HepG2 (cell line): ENCODE results near the gene BCAS3. TPM values are rescaled to one million over a fixed set of nuclear protein-coding genes. Genes with fewer than 3 reads are reported as not detected.

Experiments
- ATAC-seq: fragments of 200-7000 bp; cut with Tn5 transposase; 3 replicates; pipeline ENCODE4 v1.9.1; 2020; ENCODE audit warnings: mild to moderate bottlenecking, moderate library complexity
- BruUV-seq: library from RNA; stranded (reverse); fragments of 400-500 nt; replicated peaks from 2 replicates; lab custom pipeline; 2021; lab: Mats Ljungman, UMichigan
- CTCF ChIA-PET: fragments of 300-600 bp; formaldehyde crosslinking; extraction: SDS; loops from one replicate; lab custom pipeline; 2021; ENCODE audit warnings: low total read pairs, inconsistent platforms, low intra/inter-chr PET ratio; lab: Yijun Ruan, JAX
- POLR2A ChIA-PET: fragments of 350-600 bp; sonication (Branson Sonifier 250); formaldehyde crosslinking; loops from one replicate; lab custom pipeline; 2020; ENCODE audit warnings: antibody characterized with exemption, inconsistent platforms; lab: Yijun Ruan, JAX
- DNase-seq: peaks from one replicate; pipeline ENCODE4 v3.0.0-alpha.2; 2015; ENCODE audit warnings: low spot score
- FAIRE-seq: peaks from 3 replicates; lab custom pipeline; 2011; peaks lifted over from hg19 to GRCh38; lab: Jason Lieb, UNC
- H2AFZ ChIP-seq: one replicate; pipeline ENCODE4 v1.6.1; 2011; ENCODE audit warnings: low read length, inconsistent platforms
- H3K27ac ChIP-seq: fragments of 300-600 bp; 3 replicates; pipeline ENCODE4 v1.8.0; 2011; ENCODE audit warnings: mixed run types, mild to moderate bottlenecking, mixed read lengths, low read length, inconsistent platforms; ENCODE audit not compliant: insufficient read depth; ENCODE audit errors: extremely low read length
- H3K27me3 ChIP-seq, 2 experiments: fragments of 200-600 bp in 1 of 2; 2 replicates in 1 of 2; 3 replicates in 1 of 2; pipeline versions ENCODE4 v1.6.0 to v1.8.0; 2011; ENCODE audit warnings: low read length in 2 of 2, mild to moderate bottlenecking in 2 of 2, moderate library complexity in 2 of 2, inconsistent platforms in 1 of 2; ENCODE audit not compliant: insufficient read depth in 2 of 2, control insufficient read depth in 1 of 2
- H3K36me3 ChIP-seq, 2 experiments: fragments of 200-600 bp in 1 of 2; replicated peaks in 1 of 2; 2 replicates in 1 of 2; 3 replicates in 1 of 2; pipeline versions ENCODE4 v1.5.1 to v1.8.0; 2011; ENCODE audit warnings: low read length in 2 of 2, inconsistent platforms in 1 of 2; ENCODE audit not compliant: insufficient read depth in 2 of 2, control insufficient read depth in 1 of 2
- H3K4me1 ChIP-seq: 2 replicates; pipeline ENCODE4 v1.5.1; 2012; ENCODE audit warnings: low read length, inconsistent platforms; ENCODE audit not compliant: insufficient read depth
- H3K4me2 ChIP-seq: 2 replicates; pipeline ENCODE4 v1.6.0; 2011; ENCODE audit warnings: low read depth, low read length, inconsistent platforms
- H3K4me3 ChIP-seq, 3 experiments: fragments of 200-600 bp in 1 of 3; sonication (generic), shearing (Covaris generic) in 1 of 3; replicated peaks in 1 of 3; 2 replicates each; pipeline ENCODE4 v1.5.1; 2011 to 2016; ENCODE audit warnings: low read length in 3 of 3, inconsistent platforms in 2 of 3, low read depth in 2 of 3, mild to moderate bottlenecking in 2 of 3, control low read depth in 1 of 3, mixed read lengths in 1 of 3; ENCODE audit not compliant: insufficient read depth in 1 of 3
- H3K79me2 ChIP-seq: one replicate; pipeline ENCODE4 v1.6.1; 2011; ENCODE audit warnings: low read length, inconsistent platforms; ENCODE audit not compliant: insufficient read depth
- H3K9ac ChIP-seq: 2 replicates; pipeline ENCODE4 v1.6.0; 2011; ENCODE audit warnings: mild to moderate bottlenecking, low read depth, low read length, inconsistent platforms; ENCODE audit not compliant: insufficient read depth
- H3K9me3 ChIP-seq: 2 replicates; pipeline ENCODE4 v1.5.1; 2012; ENCODE audit warnings: mild to moderate bottlenecking, low read length
- H4K20me1 ChIP-seq: 2 replicates; pipeline ENCODE4 v1.6.0; 2011; ENCODE audit warnings: inconsistent platforms, mild to moderate bottlenecking, low read length, moderate library complexity; ENCODE audit not compliant: insufficient read depth
- FLYWCH1 ChIP-seq: sonication (generic); formaldehyde crosslinking; IDR thresholded peaks from 2 replicates; pipeline ENCODE4 v1.8.1; 2023; ENCODE audit warnings: mild to moderate bottlenecking, missing genetic modification reagents
- MZF1 ChIP-seq: sonication (generic); formaldehyde crosslinking; IDR thresholded peaks from 2 replicates; pipeline ENCODE4 v1.8.1; 2023; ENCODE audit warnings: mild to moderate bottlenecking, missing genetic modification reagents, borderline replicate concordance
- NFIC ChIP-seq: IDR thresholded peaks from 2 replicates; pipeline ENCODE4 v1.6.1; 2012; ENCODE audit warnings: mild to moderate bottlenecking, low read length, inconsistent platforms
- SYNCRIP ChIP-seq: fragments of 200-400 bp; formaldehyde crosslinking; IDR thresholded peaks from 2 replicates; pipeline ENCODE4 v1.6.1; 2018; ENCODE audit warnings: mild to moderate bottlenecking, low read depth, low read length; ENCODE audit not compliant: insufficient read depth
- TOE1 ChIP-seq: sonication (generic); formaldehyde crosslinking; IDR thresholded peaks from 2 replicates; pipeline ENCODE4 v1.4.0; 2020; ENCODE audit warnings: mild to moderate bottlenecking, missing genetic modification reagents
- TRIM24 ChIP-seq: sonication (generic); formaldehyde crosslinking; IDR thresholded peaks from 2 replicates; pipeline ENCODE4 v1.8.0; 2022; ENCODE audit warnings: mild to moderate bottlenecking, missing genetic modification reagents
- ZNF747 ChIP-seq: sonication (generic); formaldehyde crosslinking; IDR thresholded peaks from 2 replicates; pipeline ENCODE4 v1.8.1; 2023; ENCODE audit warnings: missing genetic modification reagents, mild to moderate bottlenecking, borderline replicate concordance
- ZNF768 ChIP-seq: sonication (generic); formaldehyde crosslinking; IDR thresholded peaks from 2 replicates; pipeline ENCODE4 v1.4.0; 2020; ENCODE audit warnings: missing genetic modification reagents
- WGBS: methylation state at CpG from one replicate; pipeline ENCODE4 v1.1.6; 2017; ENCODE audit warnings: low lambda C conversion rate; 5-methylcytosine and 5-hydroxymethylcytosine counted together
- in situ Hi-C: cut with HindIII; loops from 2 replicates; pipeline ENCODE4 v1.10.0; 2017; ENCODE audit warnings: low pct_unique_long_range_greater_than_20kb; ENCODE audit not compliant: extremely low pct_ligation_motif_present
- intact Hi-C: fragments of 100-400 bp; cut with micrococcal nuclease; formaldehyde crosslinking; loops from one replicate; pipeline ENCODE4 v1.10.0; 2022; ENCODE audit not compliant: unreplicated experiment
- polyA plus RNA-seq, 8 experiments: library from polyadenylated mRNA; depleted of rRNA in 3 of 8; stranded (reverse) in 7 of 8; unstranded in 1 of 8; fragments of >200 nt; fragmentation: Illumina TruSeq in 4 of 8; extraction: Trizol in 4 of 8; gene quantifications; 2 replicates each; pipeline versions ENCODE4 v1.2.1 to v1.2.3, GENCODE V29; 2011 to 2016; ENCODE audit warnings: low read depth in 4 of 8, missing spikeins in 1 of 8, mixed read lengths in 1 of 8; ENCODE audit not compliant: insufficient read depth in 1 of 8
- total RNA-seq, 5 experiments: library from RNA; depleted of rRNA; stranded (reverse); fragments of >200 nt; fragmentation: Illumina TruSeq; extraction: Trizol; gene quantifications; 2 replicates each; pipeline ENCODE4 v1.2.3, GENCODE V29; 2016; ENCODE audit warnings: low read depth in 1 of 5
- TF ChIP-seq, protein P1 (sequence below): fragments of 450-650 bp; IDR thresholded peaks from 2 replicates; pipeline ENCODE4 v1.6.1; 2017
- TF ChIP-seq, protein P2 (sequence below): sonication (generic); formaldehyde crosslinking; IDR thresholded peaks from 2 replicates; pipeline ENCODE4 v1.5.0; 2020; ENCODE audit warnings: mild to moderate bottlenecking, missing genetic modification reagents, borderline replicate concordance
- TF ChIP-seq, protein P3 (sequence below): sonication (generic); formaldehyde crosslinking; IDR thresholded peaks from 2 replicates; pipeline ENCODE4 v1.5.1; 2020; ENCODE audit warnings: missing genetic modification reagents, mild to moderate bottlenecking, borderline replicate concordance
- TF ChIP-seq, protein P4 (sequence below): sonication (generic); formaldehyde crosslinking; IDR thresholded peaks from 2 replicates; pipeline ENCODE4 v1.8.0; 2022; ENCODE audit warnings: low read depth, missing genetic modification reagents
- TF ChIP-seq, protein P5 (sequence below): sonication (generic); formaldehyde crosslinking; IDR thresholded peaks from 2 replicates; pipeline ENCODE4 v1.8.1; 2022; ENCODE audit warnings: low read depth, mild to moderate bottlenecking, missing genetic modification reagents
- TF ChIP-seq, protein P6 (sequence below): sonication (generic); formaldehyde crosslinking; IDR thresholded peaks from 2 replicates; pipeline ENCODE4 v1.5.0; 2020; ENCODE audit warnings: missing genetic modification reagents, mild to moderate bottlenecking, borderline replicate concordance

BCAS3 gene
- total and polyA plus RNA-seq, 2 of the 13 experiments (the other 11 are each of a cell fraction or from before 2014, with no cell fraction given) = 10.7 to 11.2 TPM

DNA sequence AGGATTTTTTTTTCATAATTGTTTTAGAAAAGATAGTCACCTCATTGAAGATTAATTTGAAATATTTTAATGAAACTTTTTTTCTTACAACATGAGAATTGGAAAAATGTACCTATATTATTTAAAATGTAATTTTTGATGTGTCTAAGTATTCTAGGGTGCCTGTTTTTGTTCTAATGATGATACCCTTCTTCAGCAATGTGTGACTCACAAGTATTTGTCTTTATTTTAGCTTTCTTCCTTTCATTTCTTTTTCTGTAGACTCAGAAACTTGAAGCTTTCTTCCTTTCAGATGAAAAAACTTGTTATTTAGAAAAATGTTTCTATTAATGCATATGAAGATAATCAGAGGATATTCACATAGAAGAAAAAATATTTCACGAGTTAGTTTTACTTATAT, 231.8 kb downstream of the BCAS3 start:
- in situ Hi-C loops = no loop called here
- no peak overlapping the region for H3K4me2 ChIP-seq
- H3K36me3 ChIP-seq = no peaks in the 10 kb centered on the region
- H3K27me3 ChIP-seq = no peaks in the 10 kb centered on the region
- H4K20me1 ChIP-seq = no peaks in the 10 kb centered on the region
- H3K4me3 ChIP-seq = no peak overlapping the region
- H3K9me3 ChIP-seq = no peaks in the 10 kb centered on the region
- FAIRE-seq (no peak), ATAC-seq (no peak), DNase-seq (no peak)
- no peak overlapping the region for H3K9ac ChIP-seq
- no peaks in the 10 kb centered on the region for H3K4me1 ChIP-seq
- CTCF ChIA-PET = no interaction called here
- intact Hi-C loops = loop anchor here (10.0 kb wide), 1 partner anchor 185 kb away; no protein-coding TSS in a partner anchor
- no TSS peak for BruUV-seq
- H3K79me2 ChIP-seq = no peaks in the 10 kb centered on the region
- H3K27ac ChIP-seq = no peak overlapping the region
- H2AFZ ChIP-seq = no peak overlapping the region
- POLR2A ChIA-PET = no interaction called here
- WGBS = 47% methylated on average over 1 of the region's 1 CpG
- TF ChIP-seq, protein P1, sequence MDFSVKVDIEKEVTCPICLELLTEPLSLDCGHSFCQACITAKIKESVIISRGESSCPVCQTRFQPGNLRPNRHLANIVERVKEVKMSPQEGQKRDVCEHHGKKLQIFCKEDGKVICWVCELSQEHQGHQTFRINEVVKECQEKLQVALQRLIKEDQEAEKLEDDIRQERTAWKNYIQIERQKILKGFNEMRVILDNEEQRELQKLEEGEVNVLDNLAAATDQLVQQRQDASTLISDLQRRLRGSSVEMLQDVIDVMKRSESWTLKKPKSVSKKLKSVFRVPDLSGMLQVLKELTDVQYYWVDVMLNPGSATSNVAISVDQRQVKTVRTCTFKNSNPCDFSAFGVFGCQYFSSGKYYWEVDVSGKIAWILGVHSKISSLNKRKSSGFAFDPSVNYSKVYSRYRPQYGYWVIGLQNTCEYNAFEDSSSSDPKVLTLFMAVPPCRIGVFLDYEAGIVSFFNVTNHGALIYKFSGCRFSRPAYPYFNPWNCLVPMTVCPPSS = no peak
- no peak for TF ChIP-seq SYNCRIP
- TF ChIP-seq, protein P2, sequence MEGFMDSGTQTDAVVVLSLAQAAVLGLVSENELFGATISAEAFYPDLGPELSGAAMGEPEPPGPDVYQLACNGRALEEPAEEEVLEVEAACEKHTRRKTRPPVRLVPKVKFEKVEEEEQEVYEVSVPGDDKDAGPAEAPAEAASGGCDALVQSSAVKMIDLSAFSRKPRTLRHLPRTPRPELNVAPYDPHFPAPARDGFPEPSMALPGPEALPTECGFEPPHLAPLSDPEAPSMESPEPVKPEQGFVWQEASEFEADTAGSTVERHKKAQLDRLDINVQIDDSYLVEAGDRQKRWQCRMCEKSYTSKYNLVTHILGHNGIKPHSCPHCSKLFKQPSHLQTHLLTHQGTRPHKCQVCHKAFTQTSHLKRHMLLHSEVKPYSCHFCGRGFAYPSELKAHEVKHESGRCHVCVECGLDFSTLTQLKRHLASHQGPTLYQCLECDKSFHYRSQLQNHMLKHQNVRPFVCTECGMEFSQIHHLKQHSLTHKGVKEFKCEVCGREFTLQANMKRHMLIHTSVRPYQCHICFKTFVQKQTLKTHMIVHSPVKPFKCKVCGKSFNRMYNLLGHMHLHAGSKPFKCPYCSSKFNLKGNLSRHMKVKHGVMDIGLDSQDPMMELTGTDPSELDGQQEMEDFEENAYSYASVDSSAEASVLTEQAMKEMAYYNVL (CRISPR knock-in tag) = no peak
- no peak for TF ChIP-seq ZNF768 (CRISPR knock-in tag)
- no peak for TF ChIP-seq ZNF747 (CRISPR knock-in tag)
- TF ChIP-seq MZF1 (CRISPR knock-in tag) = no peak
- no peak for TF ChIP-seq TOE1 (CRISPR knock-in tag)
- TF ChIP-seq, protein P3, sequence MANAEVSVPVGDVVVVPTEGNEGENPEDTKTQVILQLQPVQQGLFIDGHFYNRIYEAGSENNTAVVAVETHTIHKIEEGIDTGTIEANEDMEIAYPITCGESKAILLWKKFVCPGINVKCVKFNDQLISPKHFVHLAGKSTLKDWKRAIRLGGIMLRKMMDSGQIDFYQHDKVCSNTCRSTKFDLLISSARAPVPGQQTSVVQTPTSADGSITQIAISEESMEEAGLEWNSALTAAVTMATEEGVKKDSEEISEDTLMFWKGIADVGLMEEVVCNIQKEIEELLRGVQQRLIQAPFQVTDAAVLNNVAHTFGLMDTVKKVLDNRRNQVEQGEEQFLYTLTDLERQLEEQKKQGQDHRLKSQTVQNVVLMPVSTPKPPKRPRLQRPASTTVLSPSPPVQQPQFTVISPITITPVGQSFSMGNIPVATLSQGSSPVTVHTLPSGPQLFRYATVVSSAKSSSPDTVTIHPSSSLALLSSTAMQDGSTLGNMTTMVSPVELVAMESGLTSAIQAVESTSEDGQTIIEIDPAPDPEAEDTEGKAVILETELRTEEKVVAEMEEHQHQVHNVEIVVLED (CRISPR knock-in tag) = no peak
- TF ChIP-seq TRIM24 (CRISPR knock-in tag) = no peak
- no peak for TF ChIP-seq FLYWCH1 (CRISPR knock-in tag)
- TF ChIP-seq, protein P4, sequence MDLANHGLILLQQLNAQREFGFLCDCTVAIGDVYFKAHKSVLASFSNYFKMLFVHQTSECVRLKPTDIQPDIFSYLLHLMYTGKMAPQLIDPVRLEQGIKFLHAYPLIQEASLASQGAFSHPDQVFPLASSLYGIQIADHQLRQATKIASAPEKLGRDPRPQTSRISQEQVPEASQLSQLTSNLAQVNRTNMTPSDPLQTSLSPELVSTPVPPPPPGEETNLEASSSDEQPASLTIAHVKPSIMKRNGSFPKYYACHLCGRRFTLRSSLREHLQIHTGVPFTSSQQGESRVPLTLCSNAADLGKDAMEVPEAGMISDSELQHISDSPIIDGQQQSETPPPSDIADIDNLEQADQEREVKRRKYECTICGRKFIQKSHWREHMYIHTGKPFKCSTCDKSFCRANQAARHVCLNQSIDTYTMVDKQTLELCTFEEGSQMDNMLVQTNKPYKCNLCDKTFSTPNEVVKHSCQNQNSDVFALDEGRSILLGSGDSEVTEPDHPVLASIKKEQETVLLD (CRISPR knock-in tag) = no peak
- TF ChIP-seq, protein P5, sequence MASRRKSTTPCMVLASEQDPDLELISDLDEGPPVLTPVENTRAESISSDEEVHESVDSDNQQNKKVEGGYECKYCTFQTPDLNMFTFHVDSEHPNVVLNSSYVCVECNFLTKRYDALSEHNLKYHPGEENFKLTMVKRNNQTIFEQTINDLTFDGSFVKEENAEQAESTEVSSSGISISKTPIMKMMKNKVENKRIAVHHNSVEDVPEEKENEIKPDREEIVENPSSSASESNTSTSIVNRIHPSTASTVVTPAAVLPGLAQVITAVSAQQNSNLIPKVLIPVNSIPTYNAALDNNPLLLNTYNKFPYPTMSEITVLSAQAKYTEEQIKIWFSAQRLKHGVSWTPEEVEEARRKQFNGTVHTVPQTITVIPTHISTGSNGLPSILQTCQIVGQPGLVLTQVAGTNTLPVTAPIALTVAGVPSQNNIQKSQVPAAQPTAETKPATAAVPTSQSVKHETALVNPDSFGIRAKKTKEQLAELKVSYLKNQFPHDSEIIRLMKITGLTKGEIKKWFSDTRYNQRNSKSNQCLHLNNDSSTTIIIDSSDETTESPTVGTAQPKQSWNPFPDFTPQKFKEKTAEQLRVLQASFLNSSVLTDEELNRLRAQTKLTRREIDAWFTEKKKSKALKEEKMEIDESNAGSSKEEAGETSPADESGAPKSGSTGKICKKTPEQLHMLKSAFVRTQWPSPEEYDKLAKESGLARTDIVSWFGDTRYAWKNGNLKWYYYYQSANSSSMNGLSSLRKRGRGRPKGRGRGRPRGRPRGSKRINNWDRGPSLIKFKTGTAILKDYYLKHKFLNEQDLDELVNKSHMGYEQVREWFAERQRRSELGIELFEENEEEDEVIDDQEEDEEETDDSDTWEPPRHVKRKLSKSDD (CRISPR knock-in tag) = no peak
- TF ChIP-seq, protein P6, sequence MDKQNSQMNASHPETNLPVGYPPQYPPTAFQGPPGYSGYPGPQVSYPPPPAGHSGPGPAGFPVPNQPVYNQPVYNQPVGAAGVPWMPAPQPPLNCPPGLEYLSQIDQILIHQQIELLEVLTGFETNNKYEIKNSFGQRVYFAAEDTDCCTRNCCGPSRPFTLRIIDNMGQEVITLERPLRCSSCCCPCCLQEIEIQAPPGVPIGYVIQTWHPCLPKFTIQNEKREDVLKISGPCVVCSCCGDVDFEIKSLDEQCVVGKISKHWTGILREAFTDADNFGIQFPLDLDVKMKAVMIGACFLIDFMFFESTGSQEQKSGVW (CRISPR knock-in tag) = no peak
- no peak for TF ChIP-seq NFIC
